ENCODE data around the gene CYB5R3. TPM values are rescaled to one million over a fixed set of nuclear protein-coding genes. Genes with fewer than 3 reads are reported as not detected.
"Not testable (repeated sequence)": the region's sequence is repeated elsewhere in the genome, so short reads cannot be mapped to it uniquely, and the experiment has no call there.

The CYB5R3 gene
- total RNA-seq, 1 donor from 2014 or later, result 87.3 TPM

GRCh38 chr22:42610186-42610585 lies 39.0 kb downstream of the CYB5R3 start:
- H3K4me1 Mint-ChIP-seq (ENCODE audit: low read depth), result peaks cover 39% of the 10 kb centered on the region
- H3K27ac Mint-ChIP-seq, result peak overlapping the region; percentile 38
- intact Hi-C loops (cut with micrococcal nuclease), result no loop called here
- H3K27me3 Mint-ChIP-seq (ENCODE audit: low read depth), result no peaks in the 10 kb centered on the region
- DNase-seq (ENCODE audit: low spot score), result no peak
- H3K4me3 Mint-ChIP-seq (ENCODE audit: low read depth), result no peak overlapping the region
- no peaks in the 10 kb centered on the region for H3K9me3 Mint-ChIP-seq
- H3K36me3 Mint-ChIP-seq (ENCODE audit: low read depth), result peaks cover 52% of the 10 kb centered on the region

DNA sequence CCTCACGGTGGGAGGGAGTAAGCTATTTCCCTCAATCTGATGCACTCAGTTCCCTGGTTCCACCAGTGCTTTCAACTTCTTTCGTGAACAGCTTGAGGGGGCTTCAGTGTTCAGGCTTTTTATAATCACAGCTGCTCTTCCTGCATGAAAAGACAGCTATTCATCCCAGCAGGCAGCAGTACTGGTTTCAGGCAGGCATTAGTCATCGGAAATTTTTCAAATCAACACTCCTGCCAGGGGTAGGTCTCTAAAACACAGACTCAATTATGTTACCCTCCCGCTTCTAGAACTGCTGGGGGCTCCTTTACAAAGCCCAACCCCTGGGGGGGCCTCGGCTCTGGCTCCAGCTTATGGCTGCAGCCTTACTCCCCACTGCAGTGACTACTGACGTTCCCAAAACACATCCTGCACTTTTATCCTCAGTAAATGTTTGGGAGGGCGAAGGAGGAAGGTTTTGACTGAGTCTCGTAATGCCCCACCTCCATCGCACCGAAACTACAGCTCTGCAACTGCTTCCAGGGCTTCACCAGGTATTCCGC lies 40.3 kb downstream of the CYB5R3 start:
- DNase-seq (ENCODE audit: low spot score), result no peak
- H3K4me3 Mint-ChIP-seq (ENCODE audit: low read depth), result no peak overlapping the region
- no peaks in the 10 kb centered on the region for H3K27me3 Mint-ChIP-seq (ENCODE audit: low read depth)
- H3K36me3 Mint-ChIP-seq (ENCODE audit: low read depth), result peaks cover 50% of the 10 kb centered on the region
- no peaks in the 10 kb centered on the region for H3K9me3 Mint-ChIP-seq
- intact Hi-C loops (cut with micrococcal nuclease), result no loop called here
- peaks cover 36% of the 10 kb centered on the region for H3K4me1 Mint-ChIP-seq (ENCODE audit: low read depth)
- H3K27ac Mint-ChIP-seq, result peak overlapping the region; percentile 26

GRCh38 chr22:42608136-42608822 lies 40.9 kb downstream of the CYB5R3 start:
- no peak overlapping the region for H3K27ac Mint-ChIP-seq
- H3K36me3 Mint-ChIP-seq (ENCODE audit: low read depth), result peaks cover 49% of the 10 kb centered on the region
- H3K9me3 Mint-ChIP-seq, result no peaks in the 10 kb centered on the region
- no peak for DNase-seq (ENCODE audit: low spot score)
- H3K4me3 Mint-ChIP-seq (ENCODE audit: low read depth), result no peak overlapping the region
- intact Hi-C loops (cut with micrococcal nuclease), result no loop called here
- H3K27me3 Mint-ChIP-seq (ENCODE audit: low read depth), result no peaks in the 10 kb centered on the region
- H3K4me1 Mint-ChIP-seq (ENCODE audit: low read depth), result peaks cover 33% of the 10 kb centered on the region

DNA sequence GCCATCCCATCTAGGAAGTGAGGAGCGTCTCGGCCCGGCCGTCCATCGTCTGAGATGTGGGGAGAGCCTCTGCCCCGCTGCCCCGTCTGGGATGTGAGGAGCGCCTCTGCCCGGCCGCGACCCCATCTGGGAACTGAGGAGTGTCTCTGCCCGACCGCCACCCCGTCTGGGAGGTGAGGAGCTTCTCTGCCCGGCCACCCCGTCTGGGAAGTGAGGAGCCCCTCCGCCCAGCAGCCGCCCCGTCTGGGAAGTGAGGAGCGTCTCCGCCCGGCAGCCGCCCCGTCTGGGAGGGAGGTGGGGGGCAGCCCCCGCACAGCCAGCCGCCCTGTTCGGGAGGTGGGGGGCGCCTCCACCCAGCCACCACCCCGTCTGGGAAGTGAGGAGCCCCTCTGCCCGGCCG lies 41.6 kb downstream of the CYB5R3 start:
- H3K9me3 Mint-ChIP-seq; H3K27ac Mint-ChIP-seq; intact Hi-C loops (cut with micrococcal nuclease); H3K27me3 Mint-ChIP-seq (ENCODE audit: low read depth); H3K4me3 Mint-ChIP-seq (ENCODE audit: low read depth); DNase-seq (ENCODE audit: low spot score): not testable (repeated sequence)
- Mint-ChIP-seq H3K36me3 (ENCODE audit: low read depth) (peaks cover 49% of the 10 kb centered on the region), H3K4me1 (ENCODE audit: low read depth) (peaks cover 27% of the 10 kb centered on the region)

- Mint-ChIP-seq H3K27me3 (ENCODE audit: low read depth) (no peaks in the 10 kb centered on the region), H3K4me3 (ENCODE audit: low read depth) (no peak overlapping the region), H3K9me3 (no peaks in the 10 kb centered on the region), H3K36me3 (ENCODE audit: low read depth) (peaks cover 47% of the 10 kb centered on the region), H3K27ac (no peak overlapping the region), H3K4me1 (ENCODE audit: low read depth) (peaks cover 10% of the 10 kb centered on the region)
- intact Hi-C loops (cut with micrococcal nuclease), result no loop called here
- DNase-seq (ENCODE audit: low spot score), result no peak
Measured at GRCh38 chr22:42604403-42604802, 44.8 kb downstream of the CYB5R3 start.

GRCh38 chr22:42603427-42603826 lies 45.8 kb downstream of the CYB5R3 start:
- intact Hi-C loops (cut with micrococcal nuclease), result no loop called here
- no peaks in the 10 kb centered on the region for H3K27me3 Mint-ChIP-seq (ENCODE audit: low read depth)
- no peak overlapping the region for H3K27ac Mint-ChIP-seq
- no peak overlapping the region for H3K4me3 Mint-ChIP-seq (ENCODE audit: low read depth)
- DNase-seq (ENCODE audit: low spot score), result no peak
- H3K4me1 Mint-ChIP-seq (ENCODE audit: low read depth), result peaks cover 2% of the 10 kb centered on the region
- H3K9me3 Mint-ChIP-seq, result no peaks in the 10 kb centered on the region
- H3K36me3 Mint-ChIP-seq (ENCODE audit: low read depth), result peaks cover 49% of the 10 kb centered on the region

- intact Hi-C loops (cut with micrococcal nuclease), result no loop called here
- H3K27ac Mint-ChIP-seq, result no peak overlapping the region
- H3K4me1 Mint-ChIP-seq (ENCODE audit: low read depth), result peaks cover 2% of the 10 kb centered on the region
- H3K27me3 Mint-ChIP-seq (ENCODE audit: low read depth), result no peaks in the 10 kb centered on the region
- no peaks in the 10 kb centered on the region for H3K9me3 Mint-ChIP-seq
- DNase-seq (ENCODE audit: low spot score), result no peak
- no peak overlapping the region for H3K4me3 Mint-ChIP-seq (ENCODE audit: low read depth)
- peaks cover 50% of the 10 kb centered on the region for H3K36me3 Mint-ChIP-seq (ENCODE audit: low read depth)
Measured at GRCh38 chr22:42602470-42602869, 46.7 kb downstream of the CYB5R3 start.

GRCh38 chr22:42601879-42602465 lies 47.2 kb downstream of the CYB5R3 start:
- Mint-ChIP-seq H3K4me3 (ENCODE audit: low read depth) (no peak overlapping the region), H3K4me1 (ENCODE audit: low read depth) (peaks cover 2% of the 10 kb centered on the region), H3K27me3 (ENCODE audit: low read depth) (no peaks in the 10 kb centered on the region), H3K36me3 (ENCODE audit: low read depth) (peaks cover 55% of the 10 kb centered on the region), H3K9me3 (no peaks in the 10 kb centered on the region), H3K27ac (no peak overlapping the region)
- intact Hi-C loops (cut with micrococcal nuclease), result no loop called here
- DNase-seq (ENCODE audit: low spot score), result no peak

DNA sequence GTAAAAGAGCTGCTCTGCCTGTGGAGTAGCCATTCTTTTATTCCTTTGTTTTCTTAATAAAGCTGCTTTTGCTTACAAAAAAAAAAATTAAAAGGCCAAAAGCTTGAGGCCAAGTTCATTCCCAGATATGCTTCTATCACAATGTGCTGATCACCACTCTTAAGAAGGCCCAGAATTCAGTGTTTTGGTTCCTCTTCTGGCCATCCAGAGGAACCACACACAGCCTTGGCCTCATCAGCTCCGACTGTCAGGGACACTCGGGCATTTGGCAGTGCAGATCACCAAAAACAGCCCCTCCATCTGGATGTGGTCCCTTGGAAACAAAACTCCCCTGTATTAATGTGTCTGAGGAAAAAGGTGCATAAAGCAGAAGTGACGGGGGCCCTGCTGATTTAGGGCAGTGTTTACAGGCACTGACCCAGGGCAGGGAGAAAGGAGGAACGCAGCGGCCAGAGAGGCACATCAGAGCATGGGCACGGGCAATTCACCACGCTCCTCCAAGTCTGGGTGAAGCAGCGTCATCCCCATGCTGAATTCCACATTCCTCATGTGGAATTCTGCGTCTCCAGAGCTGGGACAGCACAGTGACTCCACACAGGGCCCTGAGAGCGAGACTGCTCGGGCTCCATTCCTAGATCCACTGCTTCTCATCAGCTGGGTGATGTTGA lies 52.2 kb downstream of the CYB5R3 start:
- Mint-ChIP-seq H3K27ac (no peak overlapping the region), H3K4me1 (ENCODE audit: low read depth) (no peaks in the 10 kb centered on the region), H3K27me3 (ENCODE audit: low read depth) (no peaks in the 10 kb centered on the region), H3K4me3 (ENCODE audit: low read depth) (no peak overlapping the region), H3K36me3 (ENCODE audit: low read depth) (peaks cover 71% of the 10 kb centered on the region), H3K9me3 (no peaks in the 10 kb centered on the region)
- intact Hi-C loops (cut with micrococcal nuclease), result no loop called here
- no peak for DNase-seq (ENCODE audit: low spot score)

DNA sequence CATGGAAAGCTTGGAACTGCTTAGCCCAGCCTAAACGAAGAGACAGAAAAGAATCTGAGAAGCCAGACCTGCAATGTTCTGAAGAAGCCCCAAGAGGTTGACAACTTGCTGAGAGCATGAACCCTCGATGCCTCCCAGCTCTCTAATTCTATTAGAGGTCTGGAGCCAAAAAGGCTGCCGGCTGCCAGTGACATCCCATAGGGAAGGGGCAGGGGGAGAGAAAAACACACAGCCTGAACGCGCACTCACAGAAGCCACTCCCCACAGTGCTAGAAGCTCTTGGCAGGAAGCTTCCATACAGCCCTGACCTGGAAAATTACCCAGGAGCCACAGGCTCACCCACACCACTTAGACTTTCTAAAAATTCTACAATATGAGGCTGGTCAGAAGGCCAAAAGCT lies 52.9 kb downstream of the CYB5R3 start:
- no peak overlapping the region for H3K4me3 Mint-ChIP-seq (ENCODE audit: low read depth)
- DNase-seq (ENCODE audit: low spot score), result no peak
- peaks cover 71% of the 10 kb centered on the region for H3K36me3 Mint-ChIP-seq (ENCODE audit: low read depth)
- intact Hi-C loops (cut with micrococcal nuclease), result no loop called here
- H3K27me3 Mint-ChIP-seq (ENCODE audit: low read depth), result no peaks in the 10 kb centered on the region
- no peaks in the 10 kb centered on the region for H3K4me1 Mint-ChIP-seq (ENCODE audit: low read depth)
- H3K27ac Mint-ChIP-seq, result no peak overlapping the region
- H3K9me3 Mint-ChIP-seq, result no peaks in the 10 kb centered on the region

- no peaks in the 10 kb centered on the region for H3K9me3 Mint-ChIP-seq
- intact Hi-C loops (cut with micrococcal nuclease), result no loop called here
- no peak for DNase-seq (ENCODE audit: low spot score)
- H3K4me3 Mint-ChIP-seq (ENCODE audit: low read depth), result no peak overlapping the region
- no peaks in the 10 kb centered on the region for H3K27me3 Mint-ChIP-seq (ENCODE audit: low read depth)
- no peaks in the 10 kb centered on the region for H3K4me1 Mint-ChIP-seq (ENCODE audit: low read depth)
- peaks cover 73% of the 10 kb centered on the region for H3K36me3 Mint-ChIP-seq (ENCODE audit: low read depth)
- H3K27ac Mint-ChIP-seq, result no peak overlapping the region
Measured at GRCh38 chr22:42595434-42595833, 53.8 kb downstream of the CYB5R3 start.

- no peak for DNase-seq (ENCODE audit: low spot score)
- Mint-ChIP-seq H3K36me3 (ENCODE audit: low read depth) (peaks cover 72% of the 10 kb centered on the region), H3K9me3 (no peaks in the 10 kb centered on the region), H3K4me1 (ENCODE audit: low read depth) (no peaks in the 10 kb centered on the region), H3K27me3 (ENCODE audit: low read depth) (no peaks in the 10 kb centered on the region), H3K27ac (no peak overlapping the region), H3K4me3 (ENCODE audit: low read depth) (no peak overlapping the region)
- intact Hi-C loops (cut with micrococcal nuclease), result no loop called here
Measured at GRCh38 chr22:42591987-42592386, 57.2 kb downstream of the CYB5R3 start.

DNA sequence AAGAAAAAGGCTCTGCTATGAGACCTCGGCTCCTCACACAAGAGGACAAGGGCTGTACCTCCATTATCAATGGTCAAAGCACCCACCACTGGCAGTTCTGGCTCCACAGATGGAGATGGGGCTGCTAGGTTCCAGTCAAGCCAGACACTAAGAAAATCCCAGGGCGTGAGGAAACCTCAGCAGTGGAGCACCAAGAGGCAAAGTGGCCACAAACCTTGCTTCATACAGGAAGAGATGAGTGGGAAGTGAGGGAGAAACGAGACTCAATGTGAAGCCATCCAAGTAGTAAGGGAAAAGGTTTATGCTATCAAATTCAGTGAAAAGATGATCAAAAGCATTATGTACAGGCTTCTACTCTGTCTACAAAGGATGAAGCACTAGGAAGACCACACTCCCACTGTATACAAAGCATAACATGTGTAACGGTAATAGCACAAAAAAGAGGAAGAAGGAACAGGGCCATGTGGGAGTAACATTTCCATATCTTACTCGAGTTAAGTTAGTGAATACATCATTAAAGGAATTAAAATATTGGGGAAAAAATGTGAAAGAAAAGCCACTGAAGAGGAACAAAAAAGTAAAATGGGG lies 61.5 kb downstream of the CYB5R3 start:
- no peaks in the 10 kb centered on the region for H3K27me3 Mint-ChIP-seq (ENCODE audit: low read depth)
- DNase-seq (ENCODE audit: low spot score), result no peak
- intact Hi-C loops (cut with micrococcal nuclease), result no loop called here
- peaks cover 60% of the 10 kb centered on the region for H3K36me3 Mint-ChIP-seq (ENCODE audit: low read depth)
- H3K9me3 Mint-ChIP-seq, result no peaks in the 10 kb centered on the region
- H3K27ac Mint-ChIP-seq, result no peak overlapping the region
- no peak overlapping the region for H3K4me3 Mint-ChIP-seq (ENCODE audit: low read depth)
- H3K4me1 Mint-ChIP-seq (ENCODE audit: low read depth), result no peaks in the 10 kb centered on the region

All from activated T-helper 2 cell treated with anti-CD3 and anti-CD28 coated beads, Interferon-gamma antibody, Interleukin-2, Interleukin-4, amounts not matched to agents 10 μg/mL and 5 μg/mL and 100 μg/mL, durations not matched to agents 14 hours and 24 hours and 36 hours (primary cell).